Activated CD4-positive, CD25-positive, alpha-beta regulatory T cell treated with anti-CD3 and anti-CD28 coated beads, Interleukin-2, amount 50 U/mL, for 72 hours (primary cell): ENCODE measurements around the gene CREBL2.
"Not testable (repeated sequence)": the region's sequence is repeated elsewhere in the genome, so short reads cannot be mapped to it uniquely, and the experiment has no call there.

ENCODE experiments used
- DNase-seq: peaks from one replicate; pipeline ENCODE4 v3.0.0; 2021

The CREBL2 gene

GRCh38 chr12:12642916-12643315 lies 31.2 kb downstream of the CREBL2 start:
- no peak for DNase-seq

- no peak for DNase-seq
Measured at GRCh38 chr12:12645485-12645884, 33.8 kb downstream of the CREBL2 start.

- DNase-seq = not testable (repeated sequence)
Measured at GRCh38 chr12:12645968-12646367, 34.3 kb downstream of the CREBL2 start.

GRCh38 chr12:12646483-12647072 lies 34.9 kb downstream of the CREBL2 start:
- no peak for DNase-seq

- no peak for DNase-seq
Measured at GRCh38 chr12:12648284-12648683, 36.6 kb downstream of the CREBL2 start.

DNA sequence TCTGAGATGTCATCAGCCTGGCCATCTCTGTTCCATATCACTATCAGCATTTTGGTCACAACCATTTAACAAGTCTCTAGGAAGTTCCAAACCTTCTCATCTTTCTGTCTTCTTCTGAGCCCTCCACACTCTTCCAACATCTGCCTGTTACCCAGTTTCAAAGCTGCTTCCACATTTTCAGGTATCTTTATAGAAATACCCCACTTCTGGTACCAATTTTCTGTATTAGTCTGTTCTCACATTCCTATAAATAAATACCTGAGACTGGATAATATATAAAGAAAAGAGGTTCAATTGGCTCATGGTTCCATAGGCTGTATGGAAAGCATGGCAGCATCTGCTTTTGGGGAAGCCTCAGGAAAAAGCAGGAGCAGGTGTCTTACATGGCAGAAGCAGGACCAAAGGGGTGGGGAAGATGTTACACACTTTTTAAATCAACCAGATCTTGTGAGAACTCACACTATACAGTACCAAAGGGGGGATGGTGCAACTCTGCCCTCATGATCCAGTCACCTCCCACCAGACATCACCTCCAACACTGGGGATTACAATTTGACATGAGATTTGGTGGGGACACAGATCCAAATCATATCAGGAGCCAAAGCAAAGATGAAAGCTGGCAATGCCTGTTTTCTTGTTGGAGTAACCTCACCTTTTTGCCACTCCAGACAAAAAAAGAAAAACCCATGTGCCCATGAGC lies 37.4 kb downstream of the CREBL2 start:
- DNase-seq = no peak

- DNase-seq = no peak
Measured at GRCh38 chr12:12651752-12652151, 40.1 kb downstream of the CREBL2 start.

DNA sequence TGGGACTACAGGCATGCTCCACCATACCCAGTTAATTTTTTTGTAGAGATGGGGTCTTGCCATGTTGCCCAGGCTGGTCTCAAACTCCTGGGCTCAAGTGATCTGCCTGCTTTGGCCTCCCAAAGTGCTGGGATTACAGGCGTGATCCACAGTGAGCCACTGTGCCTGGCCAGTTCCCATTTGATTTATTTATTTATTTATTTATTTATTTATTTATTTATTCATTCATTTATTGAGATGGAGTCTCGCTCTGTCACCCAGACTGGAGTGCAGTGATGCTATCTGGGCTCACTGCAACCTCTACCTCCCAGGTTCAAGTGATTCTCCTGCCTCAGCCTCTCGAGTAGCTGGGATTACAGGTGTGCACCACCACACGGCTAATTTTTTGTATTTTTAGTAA lies 41.0 kb downstream of the CREBL2 start:
- DNase-seq = not testable (repeated sequence)

- DNase-seq = no peak
Measured at GRCh38 chr12:12653922-12654321, 42.2 kb downstream of the CREBL2 start.

DNA sequence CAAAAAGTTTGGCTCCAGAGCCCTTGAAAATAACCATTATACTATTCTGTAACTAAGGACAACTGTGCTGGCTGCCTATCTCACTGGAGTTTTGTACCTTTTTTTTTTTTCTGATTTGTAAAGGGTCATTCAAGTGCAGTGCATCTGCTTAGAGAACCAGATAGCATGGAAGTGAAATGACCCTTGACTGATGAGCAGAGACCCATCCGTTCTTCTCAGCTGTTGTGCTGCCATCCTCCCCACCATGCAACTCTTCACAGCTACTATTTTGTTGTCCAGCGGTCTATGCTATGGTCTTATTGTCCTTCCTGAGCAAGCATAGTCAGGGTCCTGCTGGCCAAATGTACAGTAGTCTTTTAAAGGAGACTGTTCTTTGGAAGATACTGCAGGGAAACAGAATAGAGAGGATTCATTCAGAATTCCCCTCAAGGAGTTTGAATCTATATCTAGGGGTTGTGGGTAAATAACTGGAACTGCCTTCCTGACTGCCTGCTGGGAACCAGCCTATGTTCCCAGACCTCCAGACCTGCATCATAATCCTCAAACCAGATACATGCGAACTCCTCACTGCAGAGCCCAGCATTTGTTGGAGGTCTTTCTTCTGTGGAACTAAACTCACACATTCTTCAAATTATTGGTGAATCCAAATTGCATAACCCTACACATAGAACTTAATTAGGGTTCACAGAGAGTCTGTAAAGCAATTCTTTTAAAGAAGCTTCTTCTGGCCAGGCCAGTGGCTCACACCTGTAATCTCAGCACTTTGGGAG lies 43.2 kb downstream of the CREBL2 start:
- DNase-seq = no peak

GRCh38 chr12:12660201-12660600 lies 48.5 kb downstream of the CREBL2 start:
- no peak for DNase-seq

DNA sequence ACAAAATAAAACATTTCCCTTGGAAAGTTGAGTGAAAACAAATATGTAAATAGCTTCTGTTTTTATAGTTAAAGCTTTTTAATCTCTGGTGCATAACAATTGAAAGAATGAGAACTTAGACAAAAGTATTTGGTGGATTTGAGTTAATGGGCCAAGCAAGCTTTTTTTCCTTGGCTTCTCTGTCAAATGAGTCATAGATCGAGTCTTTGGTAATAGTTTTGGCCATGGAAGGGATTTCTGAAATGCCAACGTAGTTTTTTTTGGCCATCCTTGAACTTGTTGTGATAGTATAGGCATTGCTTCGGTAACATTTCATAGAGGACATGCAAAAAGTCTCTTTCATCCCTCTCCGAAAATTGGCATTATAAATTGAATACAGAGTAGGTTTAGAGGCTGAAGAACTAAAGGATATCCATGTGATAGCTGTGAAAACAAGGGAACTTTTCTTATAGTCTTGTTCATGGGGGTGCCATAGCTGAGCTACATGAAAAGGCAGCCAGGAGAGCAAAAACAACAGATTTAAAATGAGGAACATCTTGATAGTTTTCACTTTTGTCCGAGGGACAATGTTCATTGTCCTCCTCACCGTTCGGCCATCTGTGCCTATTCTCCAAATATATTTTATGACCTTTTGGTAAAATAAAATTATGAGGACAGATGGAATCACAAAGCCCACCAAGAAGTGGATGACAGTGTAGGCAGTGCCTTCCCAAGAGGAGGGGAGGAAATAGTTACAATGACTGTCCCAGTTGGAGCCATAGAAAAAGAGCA lies 49.6 kb downstream of the CREBL2 start:
- DNase-seq = no peak

GRCh38 chr12:12663644-12664294 lies 52.1 kb downstream of the CREBL2 start:
- DNase-seq = no peak

DNA sequence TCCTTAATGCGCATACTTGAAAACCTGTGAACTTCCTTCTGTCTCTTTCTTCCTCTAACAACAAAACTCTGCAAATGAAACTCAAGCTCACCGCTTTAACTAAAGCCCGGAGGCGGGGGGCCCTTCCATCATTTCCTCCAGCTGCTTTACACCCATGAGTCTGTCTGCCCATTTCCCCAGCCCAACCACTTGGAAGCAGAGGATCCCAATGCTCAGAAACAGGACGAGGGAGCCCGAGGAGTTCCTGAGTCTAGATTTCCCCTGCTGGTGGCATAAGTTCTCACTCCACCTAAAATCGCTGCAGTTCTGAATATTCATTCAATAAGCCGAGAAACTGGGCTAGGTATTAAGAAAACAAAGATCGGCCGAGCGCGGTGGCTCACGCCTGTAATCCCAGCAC lies 53.5 kb downstream of the CREBL2 start:
- no peak for DNase-seq

DNA sequence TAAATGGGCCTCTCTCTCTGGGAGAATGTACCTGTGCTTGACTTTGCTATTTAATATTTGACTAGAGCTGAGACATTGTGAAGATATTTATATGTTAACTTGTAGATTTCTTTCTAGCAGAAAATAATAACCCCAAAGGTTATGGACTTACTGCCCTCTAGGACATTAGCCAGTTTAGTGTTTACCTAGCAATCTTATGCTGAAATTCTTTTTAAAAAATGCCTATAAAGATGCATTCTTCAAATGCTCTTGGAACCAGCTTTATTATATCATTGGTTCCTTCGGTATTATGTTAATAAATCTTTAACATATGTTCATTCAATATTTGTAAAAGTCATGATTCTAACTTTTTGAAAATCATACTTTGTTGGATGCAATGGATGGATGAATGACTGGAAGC lies 56.3 kb downstream of the CREBL2 start:
- no peak for DNase-seq

GRCh38 chr12:12669020-12669419 lies 57.3 kb downstream of the CREBL2 start:
- DNase-seq = no peak

GRCh38 chr12:12671850-12672660 lies 60.4 kb downstream of the CREBL2 start:
- no peak for DNase-seq

DNA sequence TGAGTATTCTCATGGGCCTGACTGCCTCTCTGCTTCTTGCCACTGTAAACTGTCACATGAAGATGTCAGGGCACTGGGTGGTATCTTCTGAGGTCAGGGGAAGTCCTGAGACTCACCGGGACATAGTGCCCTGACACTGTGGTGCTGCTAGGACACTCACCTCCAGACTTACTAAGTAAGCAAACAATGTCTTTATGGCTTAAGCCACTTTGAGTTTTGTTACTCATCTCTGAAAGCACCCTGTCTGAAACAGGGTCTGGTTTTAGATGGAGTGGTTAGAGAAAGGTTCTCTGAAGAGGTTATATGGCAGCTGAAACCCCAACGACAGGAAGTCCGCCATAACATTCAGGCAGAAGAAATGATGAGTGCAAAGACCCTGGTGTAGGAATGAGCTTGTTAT lies 61.6 kb downstream of the CREBL2 start:
- DNase-seq = no peak

DNA sequence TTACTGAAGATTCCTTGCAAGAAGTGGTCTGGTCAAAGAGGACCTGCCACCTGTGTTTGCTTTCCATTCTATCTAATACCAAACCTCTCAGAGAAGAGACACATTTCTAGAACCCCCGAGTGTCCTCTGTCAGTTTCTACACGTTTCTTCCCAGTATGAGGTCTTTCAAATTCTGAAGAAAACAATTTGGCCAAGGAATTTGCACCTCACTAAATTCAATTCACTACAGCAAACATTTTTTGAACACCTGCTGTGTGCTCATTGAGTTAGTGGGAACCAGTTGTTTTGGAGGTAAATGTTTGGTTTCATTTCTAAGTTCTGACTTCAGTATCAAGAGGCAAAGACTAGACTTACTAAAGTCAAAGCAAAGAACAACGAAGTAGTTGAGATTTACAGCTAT lies 64.9 kb downstream of the CREBL2 start:
- DNase-seq = no peak

DNA sequence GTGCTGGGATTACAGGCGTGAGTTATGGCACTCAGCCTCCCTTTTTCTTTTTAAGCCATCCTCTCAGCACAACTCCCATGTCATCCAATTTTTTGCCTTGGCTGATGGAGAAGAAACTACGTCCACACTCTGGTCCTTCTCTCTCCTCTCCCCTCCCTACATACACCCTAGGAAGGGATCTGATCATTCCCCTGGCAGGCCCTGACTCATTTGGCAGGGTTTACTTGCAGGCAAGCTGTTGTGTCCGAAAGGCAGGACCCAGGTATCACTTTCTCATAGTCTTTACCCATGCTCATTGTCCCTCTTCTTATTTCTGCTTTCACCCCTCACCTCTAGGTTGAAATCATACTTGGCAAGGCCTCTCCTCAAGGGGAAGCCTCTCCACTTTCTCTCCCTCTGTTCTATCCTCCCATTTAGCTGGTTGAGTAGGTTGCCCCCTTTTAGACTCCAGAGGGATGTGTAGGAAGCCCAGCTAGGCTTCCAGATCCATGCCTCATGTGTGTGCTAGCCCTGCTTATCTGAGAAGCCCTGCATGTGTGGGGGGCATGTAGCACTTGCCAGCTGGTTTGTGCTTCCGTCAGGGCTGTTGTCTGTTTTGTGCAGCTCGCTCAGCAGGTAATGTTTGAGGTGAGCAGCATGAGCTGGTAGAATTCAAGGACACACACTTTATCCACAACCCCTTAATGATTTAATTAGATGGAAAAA lies 69.5 kb downstream of the CREBL2 start:
- DNase-seq = no peak

DNA sequence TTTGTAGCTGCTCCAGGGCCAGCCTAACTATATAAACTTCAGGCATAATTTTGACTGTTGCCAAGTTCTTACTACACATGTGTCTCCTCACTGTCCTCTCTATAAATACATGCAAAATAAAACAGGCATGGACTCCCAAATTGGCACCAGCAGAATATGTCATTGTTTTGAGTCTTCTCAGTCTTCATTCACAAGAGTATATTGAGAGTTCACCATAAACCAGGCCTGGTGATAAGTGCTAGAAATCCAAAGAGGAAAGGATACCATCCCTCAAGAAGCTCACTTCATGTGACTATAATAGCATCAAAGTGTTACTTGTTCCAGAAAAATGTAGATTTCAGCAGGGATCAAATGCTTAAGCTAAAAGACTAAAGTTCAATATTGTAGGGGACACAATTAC lies 70.6 kb downstream of the CREBL2 start:
- no peak for DNase-seq
